ENCODE data around the gene SPATA16. TPM values are rescaled to one million over a fixed set of nuclear protein-coding genes. Genes with fewer than 3 reads are reported as not detected.

SPATA16 gene
- total RNA-seq, 2 donors from 2014 or later, result not detected

DNA sequence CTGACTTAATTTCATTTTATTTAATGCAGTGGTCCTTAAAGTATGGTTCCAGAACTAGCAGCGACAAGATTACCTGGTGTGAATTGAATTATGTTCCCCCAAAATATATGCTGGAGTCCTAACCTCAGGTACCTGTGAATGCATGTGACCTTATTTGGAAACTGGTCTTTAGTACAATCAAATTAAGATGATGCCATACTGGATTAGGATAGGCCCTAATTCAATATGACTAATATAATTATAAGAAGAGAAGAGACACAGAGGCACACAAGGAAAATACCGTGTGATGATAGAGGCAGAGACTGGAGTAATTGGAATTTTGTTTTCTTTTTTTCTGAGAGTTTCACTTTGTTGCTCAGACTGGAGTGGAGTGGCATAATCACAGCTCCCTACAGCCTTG, 12.6 kb upstream of the SPATA16 start:
- H3K36me3 Mint-ChIP-seq (ENCODE audit: low read depth), result no peaks in the 10 kb centered on the region
- H3K9me3 Mint-ChIP-seq, result no peaks in the 10 kb centered on the region
- Histone ChIP-seq H3K4me1 (ENCODE audit: control insufficient read depth, insufficient read depth, low read length) (no peaks in the 10 kb centered on the region), H3K9ac (ENCODE audit: extremely low read depth, low read length, poor library complexity, severe bottlenecking) (no peak overlapping the region), H3K27me3 (ENCODE audit: control insufficient read depth, insufficient read depth, low read length, poor library complexity, severe bottlenecking) (no peaks in the 10 kb centered on the region), H3K27ac (ENCODE audit: low read depth, low read length) (no peak overlapping the region), H3K36me3 (ENCODE audit: control insufficient read depth, insufficient read depth, low read length) (no peaks in the 10 kb centered on the region), H3K9me3 (ENCODE audit: control insufficient read depth, low read length) (no peaks in the 10 kb centered on the region), H3K4me3 (ENCODE audit: low read length) (no peak overlapping the region)
- TF ChIP-seq, protein P1, sequence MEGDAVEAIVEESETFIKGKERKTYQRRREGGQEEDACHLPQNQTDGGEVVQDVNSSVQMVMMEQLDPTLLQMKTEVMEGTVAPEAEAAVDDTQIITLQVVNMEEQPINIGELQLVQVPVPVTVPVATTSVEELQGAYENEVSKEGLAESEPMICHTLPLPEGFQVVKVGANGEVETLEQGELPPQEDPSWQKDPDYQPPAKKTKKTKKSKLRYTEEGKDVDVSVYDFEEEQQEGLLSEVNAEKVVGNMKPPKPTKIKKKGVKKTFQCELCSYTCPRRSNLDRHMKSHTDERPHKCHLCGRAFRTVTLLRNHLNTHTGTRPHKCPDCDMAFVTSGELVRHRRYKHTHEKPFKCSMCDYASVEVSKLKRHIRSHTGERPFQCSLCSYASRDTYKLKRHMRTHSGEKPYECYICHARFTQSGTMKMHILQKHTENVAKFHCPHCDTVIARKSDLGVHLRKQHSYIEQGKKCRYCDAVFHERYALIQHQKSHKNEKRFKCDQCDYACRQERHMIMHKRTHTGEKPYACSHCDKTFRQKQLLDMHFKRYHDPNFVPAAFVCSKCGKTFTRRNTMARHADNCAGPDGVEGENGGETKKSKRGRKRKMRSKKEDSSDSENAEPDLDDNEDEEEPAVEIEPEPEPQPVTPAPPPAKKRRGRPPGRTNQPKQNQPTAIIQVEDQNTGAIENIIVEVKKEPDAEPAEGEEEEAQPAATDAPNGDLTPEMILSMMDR (conservative IDR thresholded peaks at IDR 0.05), result no peak
- peaks cover 10% of the 10 kb centered on the region for H3K4me1 Mint-ChIP-seq
- no peaks in the 10 kb centered on the region for H3K27me3 Mint-ChIP-seq (ENCODE audit: insufficient read depth)
- no peak for DNase-seq
- H3K4me3 Mint-ChIP-seq, result no peak overlapping the region
- H3K27ac Mint-ChIP-seq, result no peak overlapping the region
- WGBS, 2 experiments (ENCODE audit: insufficient coverage in 1 of 2, insufficient read length in 1 of 2), result 91 to 92% methylated on average over 2 of the region's 2 CpGs

DNA sequence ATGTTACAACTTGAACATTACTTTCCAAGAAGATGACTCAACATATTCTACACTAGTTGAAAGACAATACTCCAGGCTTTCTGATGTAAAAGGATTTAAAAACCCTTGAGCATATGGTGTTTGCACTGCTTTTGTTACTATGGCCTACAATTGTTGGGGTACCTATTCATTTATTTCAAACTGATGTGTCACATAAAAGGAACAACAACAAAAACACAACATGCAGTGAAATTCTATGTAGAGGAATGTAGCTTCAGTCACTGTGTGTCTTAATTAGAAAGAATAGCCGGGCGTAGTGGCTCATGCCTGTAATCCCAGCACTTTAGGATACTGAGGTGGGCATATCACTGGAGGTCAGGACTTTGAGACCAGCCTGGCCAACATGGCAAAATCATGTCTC, 1.6 kb downstream of the SPATA16 start:
- 80 to 95% methylated on average over 1 to 2 of the region's 2 CpGs for WGBS, 2 experiments (ENCODE audit: insufficient coverage in 1 of 2, insufficient read length in 1 of 2)
- no peak overlapping the region for H3K27ac ChIP-seq (ENCODE audit: low read depth, low read length)
- H3K9ac ChIP-seq (ENCODE audit: extremely low read depth, low read length, poor library complexity, severe bottlenecking), result no peak overlapping the region

DNA sequence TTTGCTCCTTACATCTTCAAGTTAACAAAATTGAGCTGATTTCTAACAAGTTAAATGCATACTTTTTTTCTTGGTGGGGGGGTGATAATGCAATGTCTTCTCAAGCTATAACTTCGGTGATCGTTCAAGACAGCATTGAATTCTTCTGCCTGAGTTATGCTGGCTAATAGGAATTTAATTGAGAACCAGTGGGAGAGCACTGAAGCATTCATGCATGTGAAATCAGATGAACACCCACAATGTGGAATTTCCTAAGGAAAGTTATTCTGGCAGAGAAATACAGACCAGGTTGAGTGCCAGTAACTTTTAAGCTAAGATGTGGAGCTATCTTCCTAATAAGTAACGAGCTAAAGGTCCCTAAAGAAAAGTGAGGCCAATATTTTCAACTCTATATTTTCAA, 3.0 kb downstream of the SPATA16 start:
- Mint-ChIP-seq H3K27ac (no peak overlapping the region), H3K9me3 (no peaks in the 10 kb centered on the region), H3K4me3 (no peak overlapping the region), H3K27me3 (ENCODE audit: insufficient read depth) (no peaks in the 10 kb centered on the region), H3K4me1 (no peaks in the 10 kb centered on the region), H3K36me3 (ENCODE audit: low read depth) (no peaks in the 10 kb centered on the region)
- Histone ChIP-seq H3K4me3 (ENCODE audit: low read length) (no peak overlapping the region), H3K36me3 (ENCODE audit: control insufficient read depth, insufficient read depth, low read length) (no peaks in the 10 kb centered on the region), H3K4me1 (ENCODE audit: control insufficient read depth, insufficient read depth, low read length) (no peaks in the 10 kb centered on the region), H3K9me3 (ENCODE audit: control insufficient read depth, low read length) (no peaks in the 10 kb centered on the region), H3K27ac (ENCODE audit: low read depth, low read length) (no peak overlapping the region), H3K27me3 (ENCODE audit: control insufficient read depth, insufficient read depth, low read length, poor library complexity, severe bottlenecking) (no peaks in the 10 kb centered on the region), H3K9ac (ENCODE audit: extremely low read depth, low read length, poor library complexity, severe bottlenecking) (no peak overlapping the region)
- TF ChIP-seq, protein P1 (conservative IDR thresholded peaks at IDR 0.05), result no peak
- DNase-seq, result no peak
- WGBS, 2 experiments (ENCODE audit: insufficient coverage in 1 of 2, insufficient read length in 1 of 2), result 74 to 90% methylated on average over 2 to 3 of the region's 3 CpGs

More for the DNA sequence above, 1.6 kb downstream of the SPATA16 start:
- Mint-ChIP-seq H3K4me1 (no peaks in the 10 kb centered on the region), H3K27me3 (ENCODE audit: insufficient read depth) (no peaks in the 10 kb centered on the region), H3K27ac (no peak overlapping the region), H3K36me3 (ENCODE audit: low read depth) (no peaks in the 10 kb centered on the region), H3K4me3 (no peak overlapping the region), H3K9me3 (no peaks in the 10 kb centered on the region)
- no peak for DNase-seq
- Histone ChIP-seq H3K4me1 (ENCODE audit: control insufficient read depth, insufficient read depth, low read length) (no peaks in the 10 kb centered on the region), H3K9me3 (ENCODE audit: control insufficient read depth, low read length) (no peaks in the 10 kb centered on the region), H3K36me3 (ENCODE audit: control insufficient read depth, insufficient read depth, low read length) (no peaks in the 10 kb centered on the region), H3K4me3 (ENCODE audit: low read length) (no peak overlapping the region), H3K27me3 (ENCODE audit: control insufficient read depth, insufficient read depth, low read length, poor library complexity, severe bottlenecking) (no peaks in the 10 kb centered on the region)
- TF ChIP-seq, protein P1 (conservative IDR thresholded peaks at IDR 0.05), result no peak

Data from endodermal cell (in vitro differentiated cells).